Activated gamma-delta T cell treated with anti-CD3 and anti-CD28 coated beads, Interleukin-2, amount 50 U/mL, for 16 hours (primary cell): ENCODE data around the gene PLCL2.

Experiments used
- DNase-seq: peaks from one replicate; pipeline ENCODE4 v3.0.0-alpha.2; 2020; ENCODE audit warnings: low read depth

PLCL2 gene

DNA sequence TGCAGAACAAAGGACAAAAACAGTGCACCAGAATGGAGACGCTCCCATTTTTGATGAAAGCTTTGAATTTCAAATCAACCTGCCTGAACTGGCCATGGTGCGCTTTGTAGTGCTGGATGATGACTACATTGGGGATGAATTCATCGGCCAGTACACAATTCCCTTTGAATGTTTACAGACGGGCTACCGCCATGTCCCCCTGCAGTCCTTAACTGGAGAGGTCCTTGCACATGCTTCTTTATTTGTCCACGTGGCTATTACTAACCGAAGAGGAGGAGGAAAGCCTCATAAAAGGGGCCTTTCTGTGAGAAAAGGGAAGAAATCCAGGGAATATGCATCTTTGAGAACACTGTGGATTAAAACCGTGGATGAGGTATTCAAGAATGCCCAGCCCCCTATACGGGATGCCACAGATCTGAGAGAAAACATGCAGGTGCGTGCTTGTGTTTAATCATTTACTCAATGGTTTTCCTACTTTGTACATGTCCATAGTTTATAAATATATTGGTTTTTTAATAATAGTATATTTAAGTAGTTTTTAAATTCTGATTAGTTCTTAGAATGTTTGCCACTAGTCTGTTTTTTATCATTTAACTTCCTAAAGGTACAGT, 127.1 kb downstream of the PLCL2 start:
- no peak for DNase-seq

DNA sequence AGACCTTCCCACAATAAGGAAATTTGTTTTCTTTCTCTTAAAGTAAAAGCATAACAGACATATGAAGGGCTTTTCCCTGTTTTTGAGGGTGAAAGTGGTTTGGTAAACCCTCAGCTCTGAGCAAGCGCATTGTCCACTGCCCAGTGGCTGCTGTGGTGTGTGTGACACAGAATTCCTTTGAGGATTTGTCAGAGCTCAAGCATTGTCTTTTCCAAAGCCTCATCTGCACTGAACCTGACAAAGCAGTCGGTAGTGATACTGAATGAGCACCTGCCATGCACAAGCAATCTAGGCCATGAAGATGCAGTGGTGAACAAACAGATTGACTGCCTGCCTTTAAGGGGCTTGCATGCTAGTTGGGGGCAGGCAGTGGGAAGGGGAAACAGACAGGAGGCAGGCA, 128.3 kb downstream of the PLCL2 start:
- DNase-seq = no peak

DNA sequence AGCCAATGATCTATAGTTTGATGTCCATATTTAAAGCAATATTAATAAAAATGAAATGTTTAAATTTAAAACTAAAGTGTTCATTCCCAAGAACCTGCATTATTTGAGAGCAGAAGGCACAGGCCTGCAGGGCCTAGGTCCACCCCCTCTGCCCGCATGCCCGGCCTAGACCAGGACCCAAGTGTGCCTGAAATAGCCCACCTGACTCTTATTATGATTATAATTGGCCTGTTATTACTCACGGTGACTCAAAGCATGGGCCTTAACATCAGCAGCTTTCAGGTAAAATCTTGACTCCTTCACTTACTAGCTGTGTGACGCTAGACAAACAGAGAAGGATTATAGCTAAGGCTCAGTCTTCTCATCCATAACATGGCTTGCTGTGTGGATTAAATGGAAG, 128.8 kb downstream of the PLCL2 start:
- no peak for DNase-seq

DNA sequence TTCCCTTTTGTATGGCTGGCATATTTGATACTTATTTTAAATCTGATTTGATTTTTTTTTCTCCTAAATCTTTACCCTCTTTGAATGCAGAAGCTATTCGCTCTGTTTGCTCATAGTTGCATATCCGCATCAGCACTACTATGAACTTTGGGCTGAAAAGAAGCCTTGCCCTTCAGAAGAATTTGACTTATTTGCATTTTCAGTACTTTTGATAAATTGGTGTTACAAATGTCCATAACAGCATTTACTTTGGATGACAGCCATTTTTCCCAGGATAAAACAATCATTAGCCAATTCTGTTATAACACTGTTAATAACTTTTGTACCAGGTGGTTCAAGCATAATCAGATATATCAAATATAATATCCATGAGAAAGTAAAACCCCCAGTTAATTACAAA, 129.5 kb downstream of the PLCL2 start:
- DNase-seq = no peak

DNA sequence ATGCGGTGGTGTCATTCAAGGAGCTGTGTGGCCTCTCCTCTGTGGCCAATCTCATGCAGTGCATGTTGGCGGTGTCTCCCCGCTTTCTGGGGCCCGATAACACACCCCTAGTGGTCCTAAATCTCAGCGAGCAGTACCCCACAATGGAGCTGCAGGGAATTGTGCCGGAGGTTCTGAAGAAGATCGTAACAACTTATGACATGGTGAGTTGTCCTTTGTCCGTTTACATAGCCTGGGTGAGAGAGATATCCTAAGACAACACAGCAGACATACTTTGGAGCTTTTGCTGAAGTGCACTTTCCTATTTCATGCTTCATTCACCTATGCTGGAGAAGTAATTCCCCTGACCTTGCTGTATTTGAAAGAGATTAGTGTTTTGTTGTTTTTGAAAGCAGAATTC, 130.0 kb downstream of the PLCL2 start:
- DNase-seq = no peak

DNA sequence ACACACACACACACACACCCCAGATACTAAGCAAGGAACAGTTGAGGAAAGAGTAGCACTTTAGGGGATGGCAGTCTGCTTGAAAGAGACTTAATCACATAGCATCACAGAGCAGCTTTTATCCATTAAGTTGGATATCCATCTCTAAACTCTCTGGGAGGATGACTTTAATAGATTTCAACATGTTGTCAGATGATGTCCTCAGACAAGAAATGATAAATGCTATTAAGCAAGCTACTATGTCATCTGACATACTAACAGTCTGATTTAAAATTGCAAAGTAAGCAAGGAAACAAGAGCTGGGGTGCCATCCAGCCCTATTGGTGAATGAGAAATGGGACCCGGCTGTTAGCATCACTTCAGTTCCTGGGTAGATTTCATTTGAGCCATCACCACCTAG, 136.9 kb downstream of the PLCL2 start:
- DNase-seq = no peak

DNA sequence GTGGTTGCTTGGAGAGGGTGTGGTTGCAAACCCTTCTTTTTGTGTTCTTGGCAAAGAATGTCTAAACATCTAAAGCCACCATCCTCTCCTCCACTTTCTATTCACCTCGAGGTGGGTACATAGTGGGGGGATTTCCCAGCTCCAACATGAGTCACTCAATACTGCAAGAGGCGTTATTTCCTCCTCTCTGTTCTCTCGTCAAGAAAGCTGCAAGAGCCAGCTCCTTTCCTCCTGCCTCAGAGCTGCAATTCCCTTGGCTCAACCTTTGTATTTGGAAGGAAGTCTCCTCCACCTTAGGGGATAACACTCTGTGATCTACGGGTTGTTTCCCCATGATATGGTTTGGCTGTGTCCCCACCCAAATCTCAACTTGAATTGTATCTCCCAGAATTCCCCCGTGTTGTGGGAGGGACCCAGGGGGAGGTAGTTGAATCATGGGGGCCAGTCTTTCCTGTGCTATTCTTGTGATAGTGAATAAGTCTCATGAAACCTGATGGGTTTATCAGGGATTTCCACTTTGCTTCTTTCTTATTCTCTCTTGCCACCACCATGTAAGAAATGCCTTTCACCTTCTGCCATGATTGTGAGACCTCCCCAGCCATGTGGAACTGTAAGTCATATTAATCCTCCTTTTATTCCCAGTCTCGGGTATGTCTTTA, 138.4 kb downstream of the PLCL2 start:
- DNase-seq = peak; percentile 49

DNA sequence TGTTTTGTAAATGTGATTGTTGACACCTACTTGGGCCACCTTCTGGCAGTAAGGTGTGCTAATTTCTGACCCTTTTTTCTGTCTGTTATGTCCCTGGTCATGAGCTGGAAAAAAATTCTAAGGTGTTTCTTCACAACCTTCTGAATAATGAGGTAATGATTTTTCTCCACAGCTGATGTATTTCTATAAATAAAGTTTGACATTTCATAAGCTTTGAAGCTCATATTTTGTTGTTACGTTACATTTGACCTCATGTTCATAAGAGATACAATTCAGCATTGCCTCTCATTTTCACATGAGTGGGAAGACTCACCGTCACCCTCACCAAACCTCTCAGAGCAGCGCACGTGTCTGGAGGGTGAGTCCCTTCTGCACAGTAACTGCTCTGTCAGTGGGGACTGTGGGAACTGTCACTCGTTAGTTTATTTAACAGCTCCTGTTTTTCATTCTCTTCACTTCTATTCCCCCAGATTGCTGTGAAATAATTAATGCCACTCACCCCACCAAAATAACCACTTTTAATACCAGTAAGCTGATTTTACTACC, 140.9 kb downstream of the PLCL2 start:
- peak; percentile 19 for DNase-seq

DNA sequence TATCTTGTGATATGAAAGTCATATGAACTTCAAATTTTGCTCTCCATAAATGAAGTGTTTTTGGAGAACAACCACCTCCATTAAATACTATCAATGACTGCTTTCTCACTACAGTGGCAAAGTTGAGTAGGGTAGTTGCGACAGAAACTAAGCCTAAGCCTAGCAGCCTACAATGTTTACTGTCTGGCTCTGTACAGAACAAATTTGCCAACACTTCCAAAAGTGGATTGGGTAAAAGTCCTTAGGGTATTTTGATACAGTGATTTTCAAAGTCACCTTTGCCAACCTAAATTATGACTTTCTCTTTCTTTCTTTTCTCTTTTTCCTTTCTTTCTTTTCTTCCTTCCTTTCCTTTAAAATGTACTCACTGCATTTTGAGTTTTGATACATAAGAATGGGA, 142.6 kb downstream of the PLCL2 start:
- DNase-seq = no peak

DNA sequence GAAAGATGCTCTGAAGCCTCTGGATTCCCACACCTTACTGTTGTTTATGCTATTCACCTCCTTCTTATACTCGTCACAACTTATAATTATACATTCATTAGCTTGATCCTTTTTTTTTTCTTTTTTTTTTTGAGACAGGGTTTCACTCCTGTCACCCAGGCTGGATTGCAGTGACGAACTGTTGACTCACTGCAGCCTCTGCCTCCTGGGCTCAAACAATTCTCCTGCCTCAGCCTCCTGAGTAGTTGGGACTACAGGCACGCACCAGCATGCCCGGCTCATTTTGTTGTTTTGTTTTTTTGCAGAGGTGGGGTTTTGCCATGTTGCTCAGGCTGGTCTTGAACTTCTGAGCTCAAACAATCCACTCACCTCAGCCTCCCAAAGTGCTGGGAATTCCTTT, 143.6 kb downstream of the PLCL2 start:
- DNase-seq = no peak

DNA sequence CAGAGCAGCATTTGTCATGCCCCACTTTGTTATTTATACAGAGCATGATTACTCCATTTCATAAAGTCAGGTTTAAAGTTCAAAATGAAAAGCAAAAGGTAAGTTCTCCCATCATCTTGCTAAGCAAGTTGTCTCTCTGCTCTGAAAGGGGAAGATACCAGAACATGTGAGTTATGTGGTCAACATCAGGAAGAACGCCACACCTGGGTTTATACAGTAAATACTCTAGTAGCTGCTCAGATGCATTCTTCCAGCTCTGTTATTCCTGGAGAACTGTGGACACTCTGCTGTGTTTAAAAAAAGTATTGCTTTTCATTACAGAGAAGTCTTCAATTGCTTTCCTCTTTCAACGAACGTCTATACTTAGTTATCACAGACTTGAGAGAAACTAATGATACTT, 145.7 kb downstream of the PLCL2 start:
- DNase-seq = no peak

DNA sequence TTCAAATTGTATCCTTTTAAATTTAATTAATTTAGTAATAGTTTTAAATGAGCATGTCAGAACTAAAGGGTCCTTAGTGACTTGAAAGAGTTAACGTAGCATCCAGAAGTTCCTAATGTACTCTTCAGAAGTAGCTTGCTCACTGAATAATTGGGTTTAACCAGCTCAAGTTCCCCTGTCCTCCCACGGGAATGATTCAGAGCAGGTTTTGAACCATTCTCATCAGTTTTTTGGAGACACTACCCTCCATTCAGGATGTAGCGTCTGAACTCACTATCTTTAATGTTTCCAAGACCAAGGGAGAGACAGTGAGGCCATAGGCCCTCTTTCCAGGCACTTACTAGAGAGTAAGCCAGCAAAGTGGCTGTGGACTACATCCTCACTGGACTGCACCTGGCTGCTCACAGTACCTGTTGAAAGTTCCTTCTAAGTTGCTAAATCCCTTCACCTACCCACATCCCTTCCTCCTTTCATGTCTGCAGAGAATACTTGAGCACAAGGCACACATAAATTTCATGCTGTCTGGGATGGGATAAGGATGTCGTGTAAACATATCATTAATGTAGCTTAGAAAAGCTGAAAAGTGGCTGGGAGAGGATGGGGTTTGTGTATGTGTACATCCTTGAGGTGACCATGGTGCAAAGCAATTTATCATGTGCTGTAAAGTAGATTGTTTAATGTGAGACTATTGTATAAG, 146.3 kb downstream of the PLCL2 start:
- no peak for DNase-seq

DNA sequence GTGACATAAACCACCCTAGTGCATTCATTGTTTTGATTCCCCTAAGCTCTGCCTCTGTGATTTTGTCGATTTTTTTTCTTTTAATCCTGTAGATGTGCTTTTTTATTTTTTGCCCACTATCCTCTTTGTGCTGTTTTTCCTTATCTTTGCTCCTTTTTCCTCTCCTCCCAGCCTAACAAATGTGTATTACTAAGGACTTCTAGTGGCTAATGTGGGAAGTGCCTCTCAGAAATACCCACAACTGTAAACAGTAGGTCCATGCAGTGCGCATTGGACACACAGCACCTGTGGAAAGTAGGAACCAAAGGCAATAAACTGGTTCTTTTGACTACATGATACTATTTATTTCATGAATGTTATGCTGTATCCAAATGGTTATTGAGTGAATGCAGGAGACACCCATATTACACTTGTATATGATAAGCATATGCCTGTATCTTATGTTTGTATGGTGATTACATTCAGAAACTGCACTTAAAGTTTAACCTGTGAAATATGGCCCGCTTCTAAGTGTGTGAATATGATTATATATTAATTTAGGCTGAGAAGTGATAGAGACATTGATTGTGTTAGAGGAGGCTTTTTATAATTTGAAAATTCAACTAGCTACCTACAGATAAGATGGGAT, 147.8 kb downstream of the PLCL2 start:
- DNase-seq = no peak

DNA sequence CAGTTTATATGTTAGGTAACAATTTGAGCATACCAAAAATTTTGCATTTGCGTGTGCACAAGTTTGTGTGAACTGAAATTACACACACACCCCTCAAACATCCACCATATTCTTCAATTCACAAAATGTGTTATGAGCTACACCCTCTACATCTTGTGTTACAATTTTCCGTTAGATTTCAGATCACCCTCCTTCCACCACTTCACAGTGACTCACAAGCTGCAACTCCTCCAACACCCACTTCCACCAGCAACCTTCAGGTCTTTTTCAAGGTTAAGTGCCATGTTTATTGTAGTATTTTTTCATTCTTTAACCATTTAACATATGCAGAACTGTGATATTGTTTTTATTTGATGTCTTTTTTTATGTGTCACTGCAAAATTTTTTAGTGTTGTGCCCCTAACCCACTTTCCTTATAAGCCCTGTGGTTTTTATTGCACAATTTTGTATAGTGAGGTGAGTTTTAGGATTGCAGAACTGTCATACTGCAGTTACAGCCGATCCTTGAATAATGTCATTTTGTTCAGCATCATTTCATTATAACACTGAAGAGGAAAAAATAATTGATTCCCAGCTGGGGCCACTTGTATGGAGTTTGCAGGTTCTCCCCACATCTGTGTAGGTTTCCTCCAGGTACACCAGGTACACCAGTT, 148.9 kb downstream of the PLCL2 start:
- no peak for DNase-seq

DNA sequence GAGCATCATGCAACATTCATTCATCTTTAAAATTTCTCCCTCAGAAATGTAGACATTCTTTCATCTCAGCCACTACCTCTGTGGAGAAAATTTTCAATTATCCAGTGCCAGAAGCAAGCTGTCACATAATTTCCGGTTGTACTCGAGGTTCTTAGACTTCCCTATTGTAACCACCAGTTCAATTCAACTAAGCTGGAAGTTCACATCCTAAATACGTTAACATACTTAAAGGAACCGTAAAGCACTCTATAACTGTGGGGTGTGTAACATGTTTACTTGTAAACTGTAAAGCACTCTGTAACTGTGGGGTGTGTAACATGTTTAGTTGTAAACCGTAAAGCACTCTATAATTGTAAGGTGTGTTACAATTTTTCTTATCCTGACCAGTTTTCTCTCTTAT, 150.3 kb downstream of the PLCL2 start:
- DNase-seq = no peak

DNA sequence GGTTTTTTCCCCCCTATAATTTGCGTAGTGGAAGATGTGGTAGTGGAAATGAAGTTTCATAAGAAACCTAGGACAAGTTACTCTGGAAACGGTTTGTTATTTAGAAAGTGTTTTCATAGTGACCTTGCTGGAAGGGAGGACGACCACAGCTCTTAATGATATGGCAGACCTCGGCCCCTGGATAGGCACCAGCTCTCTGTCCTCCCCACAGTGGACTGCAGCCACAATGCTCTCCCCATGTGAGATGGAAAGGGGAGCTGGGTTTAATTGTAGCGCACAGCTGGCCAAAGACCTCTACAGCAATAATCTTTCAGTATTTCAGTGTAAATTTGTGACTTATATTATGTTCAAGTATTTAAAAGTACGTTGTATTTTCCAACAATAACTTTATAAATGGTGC, 151.2 kb downstream of the PLCL2 start:
- DNase-seq = no peak

DNA sequence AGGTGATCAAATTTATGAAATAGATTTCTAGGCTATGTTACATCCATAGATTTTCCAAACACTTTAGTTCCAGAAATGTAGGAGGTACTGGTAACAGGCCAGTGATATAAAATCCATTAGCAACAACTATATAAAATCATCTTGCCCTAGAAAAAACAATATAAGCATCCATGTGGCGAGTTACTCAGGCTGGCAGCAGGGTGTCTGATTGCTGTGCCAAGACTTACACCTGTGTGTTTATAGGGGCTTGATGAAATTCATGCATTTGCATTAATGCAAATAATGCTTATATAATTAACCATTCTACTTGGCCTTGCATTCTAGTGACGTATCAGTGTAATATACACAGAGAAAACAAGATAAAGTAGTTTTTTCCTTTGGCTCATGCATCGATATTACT, 153.4 kb downstream of the PLCL2 start:
- no peak for DNase-seq

DNA sequence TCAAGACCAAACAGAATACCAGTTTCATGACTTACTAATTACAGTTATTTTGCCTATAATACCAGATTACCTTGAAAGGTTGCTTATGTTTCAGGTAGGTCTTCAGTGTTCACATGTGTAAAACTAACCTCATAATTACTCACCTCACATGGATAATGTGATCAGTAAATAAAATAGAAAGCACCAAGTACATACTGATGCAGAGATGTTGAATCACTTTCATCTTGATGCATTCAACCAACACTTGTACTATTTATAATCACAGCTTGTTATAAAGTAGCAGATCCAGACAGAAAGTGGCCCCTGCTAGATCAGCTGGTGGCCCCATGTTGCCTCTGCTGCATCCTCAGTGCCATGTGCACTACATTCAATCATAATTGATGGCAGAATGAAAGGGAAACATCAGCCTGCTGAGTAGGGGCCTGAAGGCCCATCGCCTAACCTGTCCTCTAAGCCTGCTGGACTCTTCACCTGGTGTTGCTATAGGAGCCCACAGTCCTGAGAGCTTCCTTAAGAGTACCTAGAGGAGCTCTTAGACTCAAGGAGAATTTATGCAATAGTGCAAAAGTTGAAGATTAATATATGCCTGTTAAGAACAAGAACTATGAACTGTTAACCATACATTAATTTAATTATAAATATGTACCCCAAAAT, 154.3 kb downstream of the PLCL2 start:
- DNase-seq = no peak

DNA sequence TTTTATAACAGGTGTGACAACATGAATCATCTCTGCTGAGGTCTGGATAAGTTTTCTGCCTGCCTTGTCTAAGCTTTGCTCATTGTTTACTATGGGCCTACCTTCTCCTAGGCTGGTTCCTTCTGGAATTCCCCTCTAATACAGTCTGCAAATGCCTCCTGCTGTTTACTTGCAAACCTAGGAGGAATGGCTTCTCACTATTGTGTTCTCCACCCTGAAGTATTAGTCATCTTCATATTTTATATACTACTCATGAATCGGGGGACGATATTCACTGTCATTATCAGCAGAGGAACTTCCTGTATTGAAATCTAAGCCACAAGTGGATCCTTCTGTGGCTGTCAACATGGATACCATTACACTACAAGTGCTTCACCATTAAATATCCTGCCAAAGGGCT, 154.8 kb downstream of the PLCL2 start:
- no peak for DNase-seq

DNA sequence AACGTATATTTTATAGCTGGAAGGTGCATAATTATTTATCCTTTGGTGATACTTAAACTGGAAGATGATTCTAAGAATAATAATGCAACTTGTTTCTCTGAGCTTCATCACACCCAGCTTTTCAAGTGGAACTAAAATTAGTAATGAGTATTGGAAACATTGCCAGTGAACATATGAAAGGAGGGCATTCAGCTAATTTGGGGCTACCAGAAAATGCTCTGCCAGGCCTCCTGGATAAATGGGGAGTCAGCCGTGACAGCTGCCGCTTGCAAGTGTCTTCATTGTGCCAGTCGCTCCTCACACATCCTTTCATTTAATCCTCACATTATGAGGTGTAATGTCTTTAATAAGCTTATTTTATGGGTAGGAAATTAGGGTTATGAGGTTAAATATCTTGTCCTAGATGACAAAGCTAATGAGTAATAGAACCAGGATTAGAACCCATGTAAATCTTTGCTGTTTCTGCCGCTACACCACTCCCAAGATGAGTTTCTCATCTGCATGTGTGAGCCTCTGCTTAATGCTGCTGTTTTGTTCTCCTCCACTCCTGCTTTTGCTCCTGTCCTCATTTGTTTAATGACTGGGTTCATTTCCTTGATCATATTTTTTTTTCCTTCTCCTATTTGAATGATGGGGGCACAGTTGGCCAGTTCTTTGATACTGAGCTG, 155.7 kb downstream of the PLCL2 start:
- no peak for DNase-seq

DNA sequence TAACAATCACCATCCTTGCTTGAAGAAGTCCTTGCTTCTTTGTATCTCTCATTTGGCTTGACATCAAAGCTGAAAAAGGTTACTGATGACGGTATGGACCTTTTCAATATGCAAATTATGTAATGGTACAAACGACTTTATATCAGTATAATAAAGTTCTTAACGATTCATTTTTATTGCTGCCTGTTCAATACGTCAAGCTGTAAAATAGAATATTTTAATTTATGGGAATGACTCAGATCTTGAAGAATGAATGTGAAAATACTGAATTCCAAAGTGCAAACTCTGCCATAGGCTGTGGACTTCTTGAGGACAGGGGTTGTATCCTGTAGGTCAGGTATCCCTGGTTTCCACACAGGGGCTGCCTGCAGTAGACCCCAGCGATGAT, 156.2 kb downstream of the PLCL2 start:
- DNase-seq = no peak
